ENCODE results near the gene OGG1.

Gene OGG1

GRCh38 chr3:9716801-9717555 lies 32.8 kb upstream of the OGG1 start:
- Histone ChIP-seq H3K4me3 (ENCODE audit: insufficient read depth in 1 of 2, low read depth in 1 of 2, low read length in 2 of 2) (no peak overlapping the region), H3K18ac (ENCODE audit: low read depth in 1 of 2, low read length in 2 of 2) (no peak overlapping the region), H3K4me1 (ENCODE audit: control insufficient read depth, insufficient read depth, low read depth, low read length) (peaks cover 1% of the 10 kb centered on the region), H3K9ac (ENCODE audit: low read length) (no peak overlapping the region), H3K27ac (ENCODE audit: low read length, poor library complexity, severe bottlenecking) (no peak overlapping the region), H2BK120ac (ENCODE audit: low read depth, low read length) (no peak overlapping the region), H3K27me3 (ENCODE audit: control insufficient read depth in 1 of 2, insufficient read depth in 1 of 2, low read length in 2 of 2) (peaks cover 17 to 30% of the 10 kb centered on the region in 2 experiments), H3K79me1 (replicated peaks; ENCODE audit: low read length, poor library complexity, severe bottlenecking) (no peaks in the 10 kb centered on the region), H3K4ac (ENCODE audit: low read depth in 1 of 2, low read length in 2 of 2) (no peak overlapping the region), H2BK12ac (ENCODE audit: low read length in 2 of 2) (no peak overlapping the region), H3K9me3 (ENCODE audit: control insufficient read depth, low read length) (no peaks in the 10 kb centered on the region), H2AK5ac (ENCODE audit: low read length, severe bottlenecking) (no peak overlapping the region), H4K8ac (ENCODE audit: low read length) (no peak overlapping the region), H2BK5ac (ENCODE audit: low read depth, low read length, poor library complexity, severe bottlenecking) (no peak overlapping the region), H2AFZ (ENCODE audit: low read depth, low read length) (no peak overlapping the region), H2BK15ac (ENCODE audit: low read depth, poor library complexity, severe bottlenecking) (no peak overlapping the region), H3K23ac (ENCODE audit: low read length in 2 of 2) (no peak overlapping the region), H3K4me2 (ENCODE audit: low read length, poor library complexity, severe bottlenecking) (no peak overlapping the region), H3K36me3 (ENCODE audit: control insufficient read depth in 1 of 2, insufficient read depth in 2 of 2, low read depth in 1 of 2, low read length in 2 of 2) (no peaks in the 10 kb centered on the region), H3K14ac (ENCODE audit: low read length in 2 of 2) (no peak overlapping the region), H4K91ac (ENCODE audit: low read length) (no peak overlapping the region)
- 87% methylated on average over 3 of the region's 5 CpGs for WGBS
- no peak for DNase-seq

GRCh38 chr3:9717563-9717962 lies 32.2 kb upstream of the OGG1 start:
- Histone ChIP-seq H3K23ac (ENCODE audit: low read length in 2 of 2) (no peak overlapping the region), H2BK12ac (ENCODE audit: low read length in 2 of 2) (no peak overlapping the region), H3K27ac (ENCODE audit: low read length, poor library complexity, severe bottlenecking) (no peak overlapping the region), H2AFZ (ENCODE audit: low read depth, low read length) (no peak overlapping the region), H2BK120ac (ENCODE audit: low read depth, low read length) (no peak overlapping the region), H3K9me3 (ENCODE audit: control insufficient read depth, low read length) (no peaks in the 10 kb centered on the region), H2BK15ac (ENCODE audit: low read depth, poor library complexity, severe bottlenecking) (no peak overlapping the region), H3K4me1 (ENCODE audit: control insufficient read depth, insufficient read depth, low read depth, low read length) (peaks cover 1% of the 10 kb centered on the region), H3K14ac (ENCODE audit: low read length in 2 of 2) (no peak overlapping the region), H2BK5ac (ENCODE audit: low read depth, low read length, poor library complexity, severe bottlenecking) (no peak overlapping the region), H3K4me3 (ENCODE audit: insufficient read depth in 1 of 2, low read depth in 1 of 2, low read length in 2 of 2) (no peak overlapping the region), H3K36me3 (ENCODE audit: control insufficient read depth in 1 of 2, insufficient read depth in 2 of 2, low read depth in 1 of 2, low read length in 2 of 2) (no peaks in the 10 kb centered on the region), H3K4ac (ENCODE audit: low read depth in 1 of 2, low read length in 2 of 2) (no peak overlapping the region), H4K8ac (ENCODE audit: low read length) (no peak overlapping the region), H3K4me2 (ENCODE audit: low read length, poor library complexity, severe bottlenecking) (no peak overlapping the region), H4K91ac (ENCODE audit: low read length) (no peak overlapping the region), H2AK5ac (ENCODE audit: low read length, severe bottlenecking) (no peak overlapping the region), H3K18ac (ENCODE audit: low read depth in 1 of 2, low read length in 2 of 2) (no peak overlapping the region), H3K79me1 (replicated peaks; ENCODE audit: low read length, poor library complexity, severe bottlenecking) (no peaks in the 10 kb centered on the region), H3K9ac (ENCODE audit: low read length) (no peak overlapping the region), H3K27me3 (ENCODE audit: control insufficient read depth in 1 of 2, insufficient read depth in 1 of 2, low read length in 2 of 2) (peaks cover 11 to 24% of the 10 kb centered on the region in 2 experiments)
- DNase-seq: no peak
- 89% methylated on average over 1 of the region's 1 CpG for WGBS

GRCh38 chr3:9718118-9718517 lies 31.6 kb upstream of the OGG1 start:
- H2AFZ ChIP-seq (ENCODE audit: low read depth, low read length): no peak overlapping the region
- no peak overlapping the region for H2AK5ac ChIP-seq (ENCODE audit: low read length, severe bottlenecking)
- H3K79me1 ChIP-seq (replicated peaks; ENCODE audit: low read length, poor library complexity, severe bottlenecking): no peaks in the 10 kb centered on the region
- no peak overlapping the region for H4K8ac ChIP-seq (ENCODE audit: low read length)
- no peak overlapping the region for H3K9ac ChIP-seq (ENCODE audit: low read length)
- no peak overlapping the region for H2BK120ac ChIP-seq (ENCODE audit: low read depth, low read length)
- no peak overlapping the region for H3K27ac ChIP-seq (ENCODE audit: low read length, poor library complexity, severe bottlenecking)
- no peaks in the 10 kb centered on the region for H3K9me3 ChIP-seq (ENCODE audit: control insufficient read depth, low read length)
- peak overlapping the region in 1 of 2 experiments; percentile 0 for H3K18ac ChIP-seq (ENCODE audit: low read depth in 1 of 2, low read length in 2 of 2)
- no peak overlapping the region for H3K4me3 ChIP-seq (ENCODE audit: insufficient read depth in 1 of 2, low read depth in 1 of 2, low read length in 2 of 2)
- no peak for DNase-seq
- H2BK12ac ChIP-seq (ENCODE audit: low read length in 2 of 2): no peak overlapping the region
- H3K4me2 ChIP-seq (ENCODE audit: low read length, poor library complexity, severe bottlenecking): no peak overlapping the region
- WGBS: 75% methylated on average over 4 of the region's 4 CpGs
- H3K4ac ChIP-seq (ENCODE audit: low read depth in 1 of 2, low read length in 2 of 2): no peak overlapping the region
- no peaks in the 10 kb centered on the region for H3K36me3 ChIP-seq (ENCODE audit: control insufficient read depth in 1 of 2, insufficient read depth in 2 of 2, low read depth in 1 of 2, low read length in 2 of 2)
- no peak overlapping the region for H2BK15ac ChIP-seq (ENCODE audit: low read depth, poor library complexity, severe bottlenecking)
- H3K23ac ChIP-seq (ENCODE audit: low read length in 2 of 2): no peak overlapping the region
- H2BK5ac ChIP-seq (ENCODE audit: low read depth, low read length, poor library complexity, severe bottlenecking): no peak overlapping the region
- no peak overlapping the region for H4K91ac ChIP-seq (ENCODE audit: low read length)
- peaks cover 1% of the 10 kb centered on the region for H3K4me1 ChIP-seq (ENCODE audit: control insufficient read depth, insufficient read depth, low read depth, low read length)
- peak overlapping the region in 1 of 2 experiments; percentile 29 for H3K14ac ChIP-seq (ENCODE audit: low read length in 2 of 2)
- peaks cover 9 to 22% of the 10 kb centered on the region in 2 experiments for H3K27me3 ChIP-seq (ENCODE audit: control insufficient read depth in 1 of 2, insufficient read depth in 1 of 2, low read length in 2 of 2)

GRCh38 chr3:9721015-9721699 lies 28.6 kb upstream of the OGG1 start:
- no peak overlapping the region for H2BK12ac ChIP-seq (ENCODE audit: low read length in 2 of 2)
- DNase-seq: no peak
- no peak overlapping the region for H3K14ac ChIP-seq (ENCODE audit: low read length in 2 of 2)
- H3K9me3 ChIP-seq (ENCODE audit: control insufficient read depth, low read length): no peaks in the 10 kb centered on the region
- no peaks in the 10 kb centered on the region for H3K36me3 ChIP-seq (ENCODE audit: control insufficient read depth in 1 of 2, insufficient read depth in 2 of 2, low read depth in 1 of 2, low read length in 2 of 2)
- no peak overlapping the region for H2AFZ ChIP-seq (ENCODE audit: low read depth, low read length)
- H3K27ac ChIP-seq (ENCODE audit: low read length, poor library complexity, severe bottlenecking): no peak overlapping the region
- H3K4me1 ChIP-seq (ENCODE audit: control insufficient read depth, insufficient read depth, low read depth, low read length): peaks cover 1% of the 10 kb centered on the region
- H3K4me2 ChIP-seq (ENCODE audit: low read length, poor library complexity, severe bottlenecking): no peak overlapping the region
- H4K8ac ChIP-seq (ENCODE audit: low read length): no peak overlapping the region
- no peak overlapping the region for H3K4ac ChIP-seq (ENCODE audit: low read depth in 1 of 2, low read length in 2 of 2)
- no peak overlapping the region for H3K4me3 ChIP-seq (ENCODE audit: insufficient read depth in 1 of 2, low read depth in 1 of 2, low read length in 2 of 2)
- H2AK5ac ChIP-seq (ENCODE audit: low read length, severe bottlenecking): no peak overlapping the region
- 63% methylated on average over 4 of the region's 7 CpGs for WGBS
- no peak overlapping the region for H2BK120ac ChIP-seq (ENCODE audit: low read depth, low read length)
- no peak overlapping the region for H4K91ac ChIP-seq (ENCODE audit: low read length)
- peaks cover 7 to 38% of the 10 kb centered on the region in 2 experiments for H3K27me3 ChIP-seq (ENCODE audit: control insufficient read depth in 1 of 2, insufficient read depth in 1 of 2, low read length in 2 of 2)
- H3K18ac ChIP-seq (ENCODE audit: low read depth in 1 of 2, low read length in 2 of 2): no peak overlapping the region
- H3K23ac ChIP-seq (ENCODE audit: low read length in 2 of 2): no peak overlapping the region
- H2BK5ac ChIP-seq (ENCODE audit: low read depth, low read length, poor library complexity, severe bottlenecking): no peak overlapping the region
- no peaks in the 10 kb centered on the region for H3K79me1 ChIP-seq (replicated peaks; ENCODE audit: low read length, poor library complexity, severe bottlenecking)
- no peak overlapping the region for H3K9ac ChIP-seq (ENCODE audit: low read length)
- H2BK15ac ChIP-seq (ENCODE audit: low read depth, poor library complexity, severe bottlenecking): no peak overlapping the region
